K562 (cell line): ENCODE results near the gene CPN2. TPM values are rescaled to one million over a fixed set of nuclear protein-coding genes. Genes with fewer than 3 reads are reported as not detected.

Source experiments
- ARID3A ChIP-seq: IDR thresholded peaks from 2 replicates; pipeline ENCODE4 v1.6.1; 2012; ENCODE audit warnings: low read depth, low read length, improper control_type of control experiment, borderline replicate concordance
- CBX2 ChIP-seq: fragments of 200-600 bp; sonication (generic); IDR thresholded peaks from one replicate; pipeline ENCODE4 v1.6.1; 2012; ENCODE audit warnings: mild to moderate bottlenecking, low read length, inconsistent platforms; ENCODE audit not compliant: insufficient read depth, poor library complexity, severe bottlenecking
- DNMT1 ChIP-seq: fragments of 450-650 bp; IDR thresholded peaks from 2 replicates; pipeline ENCODE4 v1.6.1; 2016; ENCODE audit warnings: antibody characterized with exemption, mild to moderate bottlenecking
- E2F8 ChIP-seq: fragments of 450-650 bp; IDR thresholded peaks from 2 replicates; pipeline ENCODE4 v1.7.1; 2018; ENCODE audit warnings: mild to moderate bottlenecking, low read depth; ENCODE audit not compliant: partially characterized antibody
- GTF2A2 ChIP-seq: IDR thresholded peaks from 2 replicates; pipeline ENCODE4 v1.6.1; 2016; ENCODE audit warnings: mild to moderate bottlenecking, missing genetic modification characterization, missing compliant biosample characterization
- HLTF ChIP-seq: fragments of 450-650 bp; IDR thresholded peaks from 2 replicates; pipeline ENCODE4 v1.6.1; 2016
- IRF9 ChIP-seq: fragments of 450-650 bp; IDR thresholded peaks from 2 replicates; pipeline ENCODE4 v1.6.1; 2016; ENCODE audit warnings: missing biosample characterization, missing genetic modification characterization
- L3MBTL2 ChIP-seq: fragments of 450-650 bp; IDR thresholded peaks from 2 replicates; pipeline ENCODE4 v1.6.1; 2016; ENCODE audit warnings: mild to moderate bottlenecking, moderate library complexity
- MTA1 ChIP-seq: fragments of 450-650 bp; IDR thresholded peaks from 2 replicates; pipeline ENCODE4 v1.6.1; 2017; ENCODE audit warnings: borderline replicate concordance
- NFXL1 ChIP-seq: fragments of 450-650 bp; formaldehyde crosslinking; IDR thresholded peaks from 2 replicates; pipeline ENCODE4 v1.4.0; 2021; ENCODE audit warnings: mild to moderate bottlenecking
- NRF1 ChIP-seq, 2 experiments: fragments of 450-650 bp; IDR thresholded peaks in 1 of 2; conservative IDR thresholded peaks in 1 of 2; 2 replicates each; pipeline ENCODE4 v1.6.1; 2014; ENCODE audit warnings: mild to moderate bottlenecking in 2 of 2
- NUFIP1 ChIP-seq: fragments of 450-650 bp; IDR thresholded peaks from 2 replicates; pipeline ENCODE4 v1.6.1; 2018; ENCODE audit not compliant: partially characterized antibody
- POLR2B ChIP-seq: fragments of 450-650 bp; IDR thresholded peaks from 2 replicates; pipeline ENCODE4 v1.6.1; 2018; ENCODE audit warnings: low read depth; ENCODE audit not compliant: partially characterized antibody
- RBM22 ChIP-seq: fragments of 200-400 bp; formaldehyde crosslinking; IDR thresholded peaks from 2 replicates; pipeline ENCODE4 v1.6.1; 2018; ENCODE audit warnings: low read length, low read depth; ENCODE audit not compliant: poor library complexity, severe bottlenecking
- RFX7 ChIP-seq: fragments of 250-450 bp; sonication (Bioruptor Pico); IDR thresholded peaks from 2 replicates; pipeline ENCODE4 v1.5.1; 2021; ENCODE audit warnings: mild to moderate bottlenecking
- SIN3A ChIP-seq, 2 experiments: fragments of 150-350 bp in 1 of 2; IDR thresholded peaks; 2 replicates each; pipeline ENCODE4 v1.6.1; 2011 to 2016; ENCODE audit warnings: borderline replicate concordance in 2 of 2, low read depth in 2 of 2, low read length in 2 of 2, mild to moderate bottlenecking in 2 of 2, moderate library complexity in 2 of 2; ENCODE audit not compliant: control insufficient read depth in 1 of 2
- SMARCA5 ChIP-seq: fragments of 450-650 bp; IDR thresholded peaks from 2 replicates; pipeline ENCODE4 v1.6.1; 2016
- TSC22D4 ChIP-seq: fragments of 450-650 bp; IDR thresholded peaks from 2 replicates; pipeline ENCODE4 v1.6.1; 2016; ENCODE audit warnings: missing genetic modification characterization, missing biosample characterization, control low read depth
- ZNF253 ChIP-seq: fragments of 250-450 bp; sonication (Bioruptor Pico); conservative IDR thresholded peaks from 2 replicates; pipeline ENCODE4 v1.6.1; 2021; ENCODE audit warnings: mild to moderate bottlenecking
- ZNF3 ChIP-seq: fragments of 250-450 bp; sonication (Bioruptor Pico); IDR thresholded peaks from 2 replicates; pipeline ENCODE4 v1.5.0; 2021; ENCODE audit warnings: mild to moderate bottlenecking, moderate library complexity
- ZNF551 ChIP-seq: fragments of 250-450 bp; sonication (Bioruptor Pico); IDR thresholded peaks from 2 replicates; pipeline ENCODE4 v1.5.0; 2021; ENCODE audit warnings: mild to moderate bottlenecking, moderate library complexity
- ZNF785 ChIP-seq: fragments of 250-450 bp; sonication (Bioruptor Pico); IDR thresholded peaks from 2 replicates; pipeline ENCODE4 v1.4.0; 2020; ENCODE audit warnings: mild to moderate bottlenecking
- polyA plus RNA-seq, 8 experiments: library from polyadenylated mRNA; depleted of rRNA in 4 of 8; stranded (reverse) in 5 of 8; unstranded in 3 of 8; fragments of >200 nt; fragmentation: Nextera tagmentation in 2 of 8; fragmentation: Illumina TruSeq in 1 of 8; extraction: Ambion mirVana in 2 of 8; extraction: Trizol in 1 of 8; gene quantifications; 2 replicates each; pipeline versions ENCODE4 v1.2.1 to v1.2.3, GENCODE V29; 2011 to 2014; ENCODE audit warnings: inconsistent platforms in 1 of 8, missing spikeins in 1 of 8
- total RNA-seq, 7 experiments: library from RNA; depleted of rRNA in 6 of 7; stranded (reverse); fragments of >200 nt in 6 of 7; fragmentation: Illumina TruSeq in 2 of 7; extraction: Trizol in 2 of 7; gene quantifications; 2 replicates each; pipeline versions ENCODE4 v1.2.1 to v1.2.3, GENCODE V29; 2011 to 2021; ENCODE audit warnings: low replicate concordance in 1 of 7
- TF ChIP-seq, protein P1 (sequence below): IDR thresholded peaks from 2 replicates; pipeline ENCODE4 v1.6.1; 2014; ENCODE audit warnings: antibody characterized with exemption

Gene CPN2
- total and polyA plus RNA-seq, 9 of the 15 experiments (the other 6 are each of a cell fraction or from before 2014, with no cell fraction given) = not detected

DNA sequence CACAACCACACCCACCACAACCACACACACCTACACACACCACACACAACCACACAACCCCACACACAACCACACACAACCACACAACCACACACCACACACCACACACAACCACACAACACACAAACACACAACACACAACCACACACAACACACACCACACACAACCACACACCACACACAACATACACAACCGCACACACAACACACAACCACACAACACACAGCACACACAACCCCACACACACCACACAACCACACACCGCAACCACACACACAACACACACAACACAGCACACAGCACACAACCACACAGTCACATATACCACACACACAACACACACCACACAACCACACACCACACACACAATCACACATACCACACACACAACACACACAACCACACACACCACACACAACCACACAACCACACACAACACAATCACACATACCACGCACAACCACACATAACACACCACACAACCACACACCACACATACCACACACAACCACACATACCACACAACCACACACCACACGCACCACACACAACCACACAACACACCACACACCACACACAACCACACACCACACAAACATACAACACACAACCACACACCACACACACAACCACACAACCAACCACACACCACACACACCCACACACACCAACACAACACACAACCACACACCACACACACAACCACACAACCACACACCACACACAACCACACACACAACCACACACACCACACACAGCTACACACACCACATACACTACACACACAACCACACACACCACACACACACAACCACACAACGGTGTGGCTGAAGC, 23.7 kb downstream of the CPN2 start (continued):
- no peak for TF ChIP-seq L3MBTL2
- TF ChIP-seq HLTF = peak; percentile 56; the same call in 1 of the 2 replicates
- TF ChIP-seq RFX7 = no peak
- TF ChIP-seq IRF9 (tag) = no peak
- TF ChIP-seq CBX2 = no peak
- TF ChIP-seq GTF2A2 = no peak
- 0 out of 2 replicates have a peak, but pooled peaks have one; percentile 35 for TF ChIP-seq MTA1
- no peak for TF ChIP-seq TSC22D4 (tag)
- no peak for TF ChIP-seq SIN3A (IDR thresholded peaks at IDR 0.05; ENCODE audit: borderline replicate concordance in 2 of 2, control insufficient read depth in 1 of 2, low read depth in 2 of 2, low read length in 2 of 2)
- no peak for TF ChIP-seq NRF1 (conservative IDR thresholded peaks at IDR 0.05 in 1 of 2, IDR thresholded peaks at IDR 0.05 in 1 of 2)
- no peak for TF ChIP-seq ZNF253 (CRISPR knock-in tag)
- no peak for TF ChIP-seq ZNF551
- TF ChIP-seq NUFIP1 = no peak
- TF ChIP-seq POLR2B = no peak
- TF ChIP-seq RBM22 = no peak
- peak; percentile 89 for TF ChIP-seq SMARCA5
- no peak for TF ChIP-seq ARID3A
- TF ChIP-seq DNMT1 = no peak
- no peak for TF ChIP-seq ZNF785 (CRISPR knock-in tag)
- TF ChIP-seq E2F8 = no peak
- TF ChIP-seq ZNF3 (CRISPR knock-in tag) = no peak
- TF ChIP-seq, protein P1, sequence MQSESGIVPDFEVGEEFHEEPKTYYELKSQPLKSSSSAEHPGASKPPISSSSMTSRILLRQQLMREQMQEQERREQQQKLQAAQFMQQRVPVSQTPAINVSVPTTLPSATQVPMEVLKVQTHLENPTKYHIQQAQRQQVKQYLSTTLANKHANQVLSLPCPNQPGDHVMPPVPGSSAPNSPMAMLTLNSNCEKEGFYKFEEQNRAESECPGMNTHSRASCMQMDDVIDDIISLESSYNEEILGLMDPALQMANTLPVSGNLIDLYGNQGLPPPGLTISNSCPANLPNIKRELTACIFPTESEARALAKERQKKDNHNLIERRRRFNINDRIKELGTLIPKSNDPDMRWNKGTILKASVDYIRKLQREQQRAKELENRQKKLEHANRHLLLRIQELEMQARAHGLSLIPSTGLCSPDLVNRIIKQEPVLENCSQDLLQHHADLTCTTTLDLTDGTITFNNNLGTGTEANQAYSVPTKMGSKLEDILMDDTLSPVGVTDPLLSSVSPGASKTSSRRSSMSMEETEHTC = no peak
- TF ChIP-seq NFXL1 (CRISPR knock-in tag) = no peak
